IPS-18c (cell line): Measurements from ENCODE around the gene DYNC2LI1.
"Not testable (repeated sequence)": the region's sequence is repeated elsewhere in the genome, so short reads cannot be mapped to it uniquely, and the experiment has no call there.

Experiments used
- H3K4me3 ChIP-seq: 2 replicates; pipeline ENCODE4 v1.7.0; 2013; ENCODE audit warnings: low read depth, mild to moderate bottlenecking, low read length, moderate library complexity; ENCODE audit not compliant: insufficient read depth
- H3K9me3 ChIP-seq: one replicate; pipeline ENCODE4 v1.6.1; 2013; ENCODE audit warnings: mild to moderate bottlenecking, low read length, moderate library complexity; ENCODE audit not compliant: control insufficient read depth, insufficient read depth

Gene DYNC2LI1

DNA sequence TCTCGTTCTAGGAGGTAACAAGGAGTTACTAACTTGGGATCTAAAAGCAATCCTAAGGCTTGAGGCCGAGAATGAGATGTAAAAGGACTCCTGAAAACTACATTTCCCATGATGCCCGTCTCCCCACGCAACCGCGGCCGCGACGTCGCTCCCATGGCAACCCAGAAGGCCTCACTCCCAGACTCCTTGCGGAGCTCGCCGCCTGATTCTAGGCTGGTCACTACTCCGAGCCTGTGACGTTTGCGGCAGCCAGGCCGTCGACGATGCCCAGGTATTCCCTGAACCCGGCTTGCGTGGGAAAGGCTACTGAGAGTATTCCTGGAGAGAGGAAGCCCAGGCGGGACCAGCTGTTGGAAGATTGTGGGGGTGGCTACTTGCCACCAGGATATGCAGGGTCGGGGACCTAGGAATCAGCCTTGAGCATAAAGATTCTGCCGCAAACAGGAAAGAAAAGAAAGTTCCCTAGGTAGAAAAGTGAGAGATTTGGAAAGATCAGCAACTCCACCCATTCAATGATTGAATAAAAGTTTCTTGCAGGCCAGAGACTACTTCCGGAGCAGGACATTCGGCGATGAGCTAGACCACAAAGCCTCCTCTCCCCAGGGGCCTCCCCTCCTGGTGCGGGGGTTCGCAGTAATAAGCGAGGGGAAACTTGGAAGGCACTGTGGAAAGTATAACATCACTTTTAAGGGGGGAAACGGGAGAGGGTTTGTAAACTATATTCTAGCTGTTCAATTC is at the start of gene DYNC2LI1:
Gene DYNC2LI1 (plus strand): TSS at position 164 of the 738 bp plus-strand sequence. CDS start 100 bp downstream, at position 264.
- Histone ChIP-seq H3K4me3 (peak within 1 kb of the TSS; percentile 76), H3K9me3 (no peaks in the 10 kb centered on the region)

DNA sequence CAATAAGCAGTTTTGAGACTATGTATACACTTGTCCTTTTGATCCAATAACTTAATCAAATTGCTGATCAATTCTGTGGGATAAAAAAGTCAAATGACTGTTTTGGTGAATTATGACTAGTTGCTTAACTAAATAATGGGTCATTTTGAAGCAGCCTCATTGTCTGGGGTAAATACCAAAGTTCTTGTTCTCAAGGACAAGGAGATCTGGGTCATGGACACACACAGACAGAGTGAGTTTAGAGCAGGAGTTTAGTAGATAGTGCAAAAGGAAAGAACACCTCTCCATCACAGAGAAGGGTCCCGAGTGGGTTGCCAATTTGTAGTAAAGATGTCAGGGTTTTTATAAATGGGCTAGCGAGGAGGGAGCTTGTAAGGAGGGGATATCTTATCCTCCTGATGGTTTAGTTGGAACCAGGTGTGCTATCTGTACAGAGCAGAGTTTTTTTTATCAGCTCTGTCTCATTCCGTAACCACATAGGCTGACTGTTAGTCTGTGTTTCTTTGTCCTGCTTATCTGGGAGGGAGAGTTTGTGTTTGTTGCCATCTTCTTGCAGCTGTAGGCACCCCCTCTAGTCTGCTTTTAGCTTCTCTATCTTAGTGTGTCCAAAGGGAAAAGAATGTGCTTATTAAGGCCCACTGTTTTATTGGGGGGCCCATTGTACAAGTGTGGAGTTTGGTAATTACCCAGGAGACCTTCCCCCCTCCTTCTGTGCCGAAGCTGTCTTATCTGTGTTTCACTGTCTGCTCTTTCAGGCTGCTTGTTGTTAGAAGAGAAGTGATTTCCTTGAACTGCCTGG is 48.9 kb upstream of the DYNC2LI1 start:
- no peaks in the 10 kb centered on the region for H3K9me3 ChIP-seq
- no peak overlapping the region for H3K4me3 ChIP-seq

DNA sequence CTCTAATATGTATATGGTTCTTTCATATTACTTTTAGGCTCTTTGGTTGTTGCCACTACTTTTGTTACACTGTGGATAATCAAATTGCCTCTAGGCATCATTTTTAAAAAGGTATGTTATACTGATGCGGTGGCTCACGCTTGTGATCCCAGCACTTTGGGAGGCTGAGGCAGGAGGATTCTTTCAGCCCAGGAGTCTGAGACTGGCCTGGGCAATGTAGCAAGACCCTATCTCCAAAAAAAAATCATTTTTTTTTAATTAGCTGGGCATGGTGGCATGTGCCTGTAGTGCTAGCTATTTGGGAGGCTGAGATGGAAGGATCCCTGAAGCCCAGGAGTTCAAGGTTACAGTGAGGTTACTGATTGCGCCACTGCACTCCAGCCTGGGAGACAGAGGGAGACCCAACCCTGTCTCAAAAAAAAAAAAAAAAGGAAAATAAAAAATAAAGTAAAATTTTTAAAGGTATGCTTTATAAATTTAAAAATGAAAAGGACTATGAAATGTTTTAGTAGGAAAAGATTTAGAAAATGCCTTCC is 48.1 kb upstream of the DYNC2LI1 start:
- H3K9me3 ChIP-seq, result no peaks in the 10 kb centered on the region
- H3K4me3 ChIP-seq, result no peak overlapping the region

DNA sequence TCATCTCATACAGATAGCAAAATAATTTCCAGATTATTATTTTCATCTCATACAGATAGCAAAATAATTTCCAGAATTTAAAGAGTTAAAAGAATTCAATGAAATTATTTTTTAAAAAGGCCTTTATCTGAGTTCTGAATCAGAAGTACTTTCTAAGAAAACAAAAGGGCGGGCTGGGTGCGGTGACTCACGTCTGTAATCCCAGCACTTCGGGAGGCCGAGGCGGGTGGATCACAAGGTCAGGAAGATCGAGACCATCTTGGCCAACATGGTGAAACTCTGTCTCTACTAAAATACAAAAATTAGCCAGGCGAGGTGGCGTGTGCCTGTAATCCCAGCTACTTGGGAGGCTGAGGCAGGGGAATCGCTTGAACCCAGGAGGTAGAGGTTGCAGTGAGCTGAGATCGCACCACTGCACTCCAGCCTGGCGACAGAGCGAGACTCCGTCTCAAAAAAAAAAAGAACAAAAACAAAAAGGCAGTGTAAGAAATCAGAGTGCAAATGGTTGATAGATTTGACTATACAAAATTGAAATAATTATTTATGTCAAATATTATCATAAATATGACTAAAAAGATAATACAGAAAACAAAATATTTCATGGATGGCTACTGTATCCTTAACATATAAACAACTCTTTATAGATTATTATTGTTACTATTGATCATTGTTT is 46.7 kb upstream of the DYNC2LI1 start:
- H3K4me3 ChIP-seq, H3K9me3 ChIP-seq: not testable (repeated sequence)

GRCh38 chr2:43727634-43728014 is 46.2 kb upstream of the DYNC2LI1 start:
- H3K4me3 ChIP-seq, result no peak overlapping the region

DNA sequence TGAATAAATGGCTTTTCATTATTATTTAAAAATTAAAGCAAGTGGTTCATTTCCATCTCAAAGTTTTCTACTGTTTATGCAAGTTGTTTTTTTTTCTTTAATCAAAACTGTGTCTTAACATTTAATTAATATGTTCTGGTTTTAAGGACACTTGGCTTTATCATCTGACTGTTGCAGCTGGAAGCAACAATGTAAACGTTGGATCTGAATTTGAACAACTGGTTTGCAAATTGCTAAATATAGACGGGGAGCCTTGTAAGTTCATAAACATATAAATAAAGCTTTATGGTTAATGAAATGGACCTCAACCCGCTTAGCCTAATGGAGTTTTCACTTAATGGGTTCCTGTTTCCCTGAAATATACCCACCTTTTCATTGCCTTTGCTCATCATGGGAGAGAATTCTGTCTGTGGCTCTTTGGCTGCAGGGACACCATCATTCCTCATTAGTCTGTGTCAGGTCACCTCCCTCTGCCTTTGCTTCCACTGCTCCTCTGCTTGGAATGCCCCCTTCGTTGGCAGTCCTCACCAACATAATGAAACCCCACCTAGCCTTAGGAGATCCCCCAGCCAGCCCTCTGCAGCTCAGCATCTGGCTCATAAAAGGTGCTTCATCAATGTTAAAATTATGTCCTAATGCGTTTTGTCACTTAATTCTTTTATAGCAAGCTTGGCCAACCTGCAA is 44.2 kb upstream of the DYNC2LI1 start:
- no peak overlapping the region for H3K4me3 ChIP-seq
- no peaks in the 10 kb centered on the region for H3K9me3 ChIP-seq

More at GRCh38 chr2:43727634-43728014, 46.2 kb upstream of the DYNC2LI1 start:
- H3K9me3 ChIP-seq, result no peaks in the 10 kb centered on the region

DNA sequence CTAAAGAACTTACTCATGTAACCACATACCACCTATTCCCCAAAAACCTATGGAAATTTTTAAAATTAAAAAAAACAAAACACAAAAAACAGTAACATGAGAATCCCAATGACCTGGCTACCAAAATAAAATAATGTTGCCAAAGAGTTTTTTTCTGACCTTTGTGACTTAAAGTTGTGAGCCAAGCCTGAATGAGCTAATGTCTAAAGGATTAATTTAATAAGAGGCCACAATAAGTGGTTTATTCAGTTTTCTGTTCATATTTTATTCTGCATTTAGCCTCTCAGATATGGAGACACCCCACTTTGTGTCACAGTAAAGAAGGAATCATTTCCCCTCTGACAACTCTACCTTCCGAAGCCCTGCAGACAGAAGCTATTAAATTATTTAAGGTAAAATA is 42.6 kb upstream of the DYNC2LI1 start:
- no peak overlapping the region for H3K4me3 ChIP-seq
- no peaks in the 10 kb centered on the region for H3K9me3 ChIP-seq

DNA sequence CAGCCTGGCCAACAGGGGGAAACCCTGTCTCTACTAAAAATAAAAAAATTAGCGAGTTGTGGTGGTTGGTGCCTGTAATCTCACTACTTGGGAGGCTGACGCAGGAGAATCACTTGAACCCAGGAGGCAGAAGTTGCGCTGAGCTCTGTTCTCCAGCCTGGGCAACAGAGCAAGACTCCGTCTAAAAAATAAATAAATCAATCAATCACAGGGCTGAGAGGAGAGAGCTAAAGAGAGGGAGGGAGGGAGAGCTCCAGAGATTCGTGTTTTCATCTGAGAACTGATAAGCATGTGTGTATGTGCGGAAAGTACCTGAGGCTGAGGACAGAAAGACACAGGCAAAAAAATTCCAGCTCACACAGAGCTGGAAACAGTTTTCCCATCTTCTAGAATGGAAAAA is 37.2 kb upstream of the DYNC2LI1 start:
- H3K9me3 ChIP-seq, result no peaks in the 10 kb centered on the region
- no peak overlapping the region for H3K4me3 ChIP-seq

DNA sequence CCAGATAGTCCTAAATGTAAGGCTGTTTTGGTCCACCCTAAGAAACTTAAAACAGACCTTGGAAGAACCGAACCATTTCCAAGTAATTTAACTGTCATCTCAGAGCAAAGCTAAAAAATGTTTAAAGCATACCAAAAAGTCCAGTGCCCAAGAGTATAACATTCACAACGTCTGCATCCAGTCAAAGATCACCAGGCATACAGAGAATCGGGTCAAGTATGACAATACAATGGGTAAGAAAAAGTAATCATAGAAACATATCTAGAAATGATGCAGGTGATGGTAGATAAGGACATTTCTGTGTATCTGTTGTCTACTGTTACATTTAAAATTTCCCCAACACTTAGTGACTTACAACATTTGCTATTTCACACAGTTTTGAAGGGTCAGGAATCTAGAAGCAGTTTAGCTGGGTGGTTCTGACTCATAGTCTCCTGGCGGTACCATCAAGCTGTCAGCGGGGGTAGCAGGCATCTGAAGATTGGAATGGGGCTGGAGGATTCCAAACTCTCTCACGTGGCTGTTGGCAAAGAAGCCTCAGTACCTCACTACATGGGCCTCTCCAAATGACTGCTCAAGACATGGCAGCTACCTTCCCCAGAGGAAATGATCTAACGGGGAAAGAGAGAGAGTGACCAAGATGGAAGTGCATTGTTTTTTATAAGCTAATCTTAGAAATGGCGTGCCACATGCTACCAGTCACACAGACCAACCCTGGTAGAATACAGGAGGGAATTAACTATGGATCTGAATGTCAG is 36.6 kb upstream of the DYNC2LI1 start:
- Histone ChIP-seq H3K4me3 (no peak overlapping the region), H3K9me3 (no peaks in the 10 kb centered on the region)

DNA sequence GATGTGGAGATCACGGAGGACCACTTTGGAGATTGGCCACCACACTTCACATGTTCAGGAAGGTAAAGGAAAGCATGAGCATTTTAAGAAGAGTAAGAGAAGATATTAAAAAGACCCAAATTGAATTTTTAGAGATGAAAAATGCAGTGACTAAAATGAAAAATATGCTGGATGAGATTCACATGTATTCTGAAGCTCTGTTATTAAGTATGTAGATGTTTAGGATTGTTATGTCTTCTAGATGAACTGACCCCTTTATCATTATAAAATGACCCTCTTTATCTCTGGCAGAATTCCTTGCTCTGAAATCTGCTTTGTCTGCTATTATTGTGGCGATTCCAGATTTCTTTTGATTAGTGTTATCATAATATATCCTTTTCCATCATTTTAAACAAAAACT is 36.0 kb upstream of the DYNC2LI1 start:
- H3K9me3 ChIP-seq, result no peaks in the 10 kb centered on the region
- H3K4me3 ChIP-seq, result no peak overlapping the region

- H3K9me3 ChIP-seq, result no peaks in the 10 kb centered on the region
- no peak overlapping the region for H3K4me3 ChIP-seq
Observed at GRCh38 chr2:43738257-43738656, 35.6 kb upstream of the DYNC2LI1 start.

DNA sequence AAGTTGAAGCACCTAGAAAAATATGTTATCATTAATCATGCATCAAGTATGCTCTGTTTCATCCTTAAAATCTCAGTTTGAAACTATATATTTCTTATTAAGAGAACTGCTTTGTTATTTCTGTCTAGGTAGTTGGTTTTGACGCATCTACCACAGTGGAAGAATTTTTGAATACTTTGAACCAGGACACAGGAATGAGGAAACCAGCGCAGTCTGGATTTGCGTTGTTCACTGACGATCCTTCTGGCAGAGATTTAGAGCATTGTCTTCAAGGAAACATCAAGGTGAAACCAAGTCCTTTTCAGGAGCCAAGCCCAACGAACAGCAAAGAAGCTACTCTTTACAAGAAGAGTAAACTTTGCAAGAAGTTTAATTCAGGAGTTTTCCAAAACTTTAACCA is 30.1 kb upstream of the DYNC2LI1 start:
- peaks cover 2% of the 10 kb centered on the region for H3K9me3 ChIP-seq
- H3K4me3 ChIP-seq, result no peak overlapping the region

- peaks cover 2% of the 10 kb centered on the region for H3K9me3 ChIP-seq
- H3K4me3 ChIP-seq, result no peak overlapping the region
Observed at GRCh38 chr2:43745457-43745856, 28.4 kb upstream of the DYNC2LI1 start.

- Histone ChIP-seq H3K4me3 (no peak overlapping the region), H3K9me3 (peaks cover 2% of the 10 kb centered on the region)
Observed at GRCh38 chr2:43748333-43748732, 25.5 kb upstream of the DYNC2LI1 start.

GRCh38 chr2:43749583-43749982 is 24.3 kb upstream of the DYNC2LI1 start:
- H3K4me3 ChIP-seq, result no peak overlapping the region
- peaks cover 2% of the 10 kb centered on the region for H3K9me3 ChIP-seq

DNA sequence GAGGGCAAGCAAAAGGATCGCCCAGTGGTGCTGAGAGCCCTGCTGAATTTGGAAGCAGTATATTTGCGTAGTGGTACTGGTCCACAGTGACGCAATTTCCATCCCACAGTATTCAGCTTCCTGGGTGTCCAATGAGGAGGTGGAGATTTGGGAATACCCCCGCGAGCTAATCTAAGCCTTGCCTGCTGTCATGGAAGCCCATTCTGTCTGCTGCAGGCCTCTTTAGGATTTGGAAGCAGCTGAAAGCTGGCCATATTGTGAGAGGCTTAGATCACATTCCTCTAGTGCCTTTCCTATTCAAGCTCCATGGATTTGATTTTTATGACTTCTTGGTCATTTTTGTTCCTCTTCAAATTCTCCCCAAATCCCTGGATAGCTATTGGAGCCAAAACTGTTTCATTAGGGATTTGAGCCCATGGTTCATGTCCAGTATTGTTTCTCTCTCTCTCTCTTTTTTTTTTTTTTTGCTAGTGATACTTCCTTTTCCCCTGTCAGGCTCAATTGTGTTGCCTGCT is 22.3 kb upstream of the DYNC2LI1 start:
- H3K4me3 ChIP-seq, result no peak overlapping the region
- H3K9me3 ChIP-seq, result peaks cover under 1% of the 10 kb centered on the region
